HG03521 (cell line): ENCODE data around the gene GOLPH3L.
A peak's percentile ranks its signal among the peaks of the same experiment; 100 is the strongest.
"Not testable (repeated sequence)": the region's sequence is repeated elsewhere in the genome, so short reads cannot be mapped to it uniquely, and the experiment has no call there.

Experiments used
- ATAC-seq: cut with Tn5 transposase; IDR thresholded peaks from one replicate; pipeline ENCODE4 v1.9.1; 2021; ENCODE audit warnings: mild to moderate bottlenecking, moderate library complexity; ENCODE audit not compliant: unreplicated experiment

GOLPH3L gene

GRCh38 chr1:150661156-150661555 is 35.8 kb downstream of the GOLPH3L start:
- ATAC-seq = no peak

GRCh38 chr1:150660584-150660983 is 36.4 kb downstream of the GOLPH3L start:
- no peak for ATAC-seq

- ATAC-seq = not testable (repeated sequence)
Observed at GRCh38 chr1:150657064-150657463, 39.9 kb downstream of the GOLPH3L start.

- ATAC-seq = not testable (repeated sequence)
Observed at GRCh38 chr1:150654635-150655034, 42.3 kb downstream of the GOLPH3L start.

- no peak for ATAC-seq
Observed at GRCh38 chr1:150650193-150650592, 46.8 kb downstream of the GOLPH3L start.

GRCh38 chr1:150649441-150650075 is 47.4 kb downstream of the GOLPH3L start:
- ATAC-seq = no peak

- no peak for ATAC-seq
Observed at GRCh38 chr1:150642296-150642695, 54.7 kb downstream of the GOLPH3L start.

GRCh38 chr1:150641126-150641815 is 55.7 kb downstream of the GOLPH3L start:
- ATAC-seq = not testable (repeated sequence)

GRCh38 chr1:150638430-150638829 is 58.5 kb downstream of the GOLPH3L start:
- ATAC-seq = not testable (repeated sequence)

- not testable (repeated sequence) for ATAC-seq
Observed at GRCh38 chr1:150634839-150635622, 61.9 kb downstream of the GOLPH3L start.

- ATAC-seq = peak; percentile 88
Observed at GRCh38 chr1:150629115-150629928, 67.6 kb downstream of the GOLPH3L start, which contains the start of gene ENSA. Gene ENSA (minus strand): TSS chr1:150629612. CDS start chr1:150629470, 142 bp downstream.

- ATAC-seq = no peak
Observed at GRCh38 chr1:150628766-150629114, 68.2 kb downstream of the GOLPH3L start.

GRCh38 chr1:150627826-150628410 is 69.0 kb downstream of the GOLPH3L start:
- ATAC-seq = no peak

- ATAC-seq = no peak
Observed at GRCh38 chr1:150626150-150626549, 70.8 kb downstream of the GOLPH3L start.

- ATAC-seq = not testable (repeated sequence)
Observed at GRCh38 chr1:150624546-150624945, 72.4 kb downstream of the GOLPH3L start.

GRCh38 chr1:150624134-150624533 is 72.8 kb downstream of the GOLPH3L start:
- ATAC-seq = not testable (repeated sequence)

- ATAC-seq = no peak
Observed at GRCh38 chr1:150622303-150622975, 74.5 kb downstream of the GOLPH3L start.

GRCh38 chr1:150621497-150622302 is 75.3 kb downstream of the GOLPH3L start:
- no peak for ATAC-seq

GRCh38 chr1:150620919-150621318 is 76.0 kb downstream of the GOLPH3L start:
- ATAC-seq = no peak
